Hypothalamus (tissue), 51 donors: ENCODE measurements around the gene CTNNA1.

Source experiments
- DNase-seq, 51 donors: peaks; one replicate each; lab custom pipeline; 2025; lab: John Stamatoyannopoulos, UW

Gene CTNNA1

DNA sequence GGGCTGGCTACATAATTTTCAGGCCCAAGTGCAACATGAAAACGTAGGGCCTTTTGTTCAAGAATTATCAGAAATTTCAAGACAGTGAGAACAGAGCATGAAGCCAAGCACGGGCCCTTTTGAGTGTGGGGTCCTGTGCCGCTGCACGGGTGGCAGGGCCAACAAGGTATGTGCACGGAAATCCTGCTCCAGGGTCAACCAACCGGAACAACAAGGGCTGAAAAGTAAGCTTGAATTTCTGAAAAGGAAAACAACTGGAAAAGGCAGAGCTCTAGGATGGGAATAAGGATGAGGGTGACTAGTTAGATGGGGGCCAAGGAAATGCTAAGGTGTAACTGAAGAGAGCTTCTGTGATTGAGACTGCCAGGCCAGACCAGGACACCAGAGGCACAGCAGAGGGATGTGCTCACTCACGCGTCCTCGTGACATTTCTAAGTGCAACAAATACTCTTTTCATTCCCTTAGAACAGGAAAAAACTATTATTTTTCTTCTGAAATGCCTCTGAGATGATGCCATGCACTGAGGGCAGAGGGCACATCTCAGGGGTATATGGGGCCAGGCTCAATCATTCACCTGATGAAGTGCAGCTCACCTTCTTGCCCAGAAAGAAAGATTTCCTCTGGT lies 202.6 kb downstream of the CTNNA1 start:
- DNase-seq: peak in 1 of 51 donors; percentile 32

DNA sequence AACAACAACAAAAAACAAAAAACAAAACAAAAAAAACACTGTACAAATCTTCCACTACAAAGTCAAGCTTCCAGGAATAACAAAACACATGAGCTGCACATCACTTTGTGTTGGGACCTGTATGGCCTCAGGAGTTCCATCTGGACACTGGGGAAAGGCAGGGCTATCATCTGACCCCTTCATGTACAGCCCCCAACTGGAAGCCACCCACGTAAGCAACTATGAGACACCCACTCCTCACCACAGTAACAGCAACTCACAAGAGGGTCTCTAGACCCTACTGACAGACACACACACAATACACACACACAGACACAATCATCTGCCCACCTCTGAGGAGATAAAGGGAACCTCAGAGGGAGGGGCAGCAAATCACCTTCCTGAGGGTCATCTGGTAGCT lies 203.6 kb downstream of the CTNNA1 start:
- DNase-seq: no peak

GRCh38 chr5:138960145-138960692 lies 207.0 kb downstream of the CTNNA1 start:
- no peak for DNase-seq

DNA sequence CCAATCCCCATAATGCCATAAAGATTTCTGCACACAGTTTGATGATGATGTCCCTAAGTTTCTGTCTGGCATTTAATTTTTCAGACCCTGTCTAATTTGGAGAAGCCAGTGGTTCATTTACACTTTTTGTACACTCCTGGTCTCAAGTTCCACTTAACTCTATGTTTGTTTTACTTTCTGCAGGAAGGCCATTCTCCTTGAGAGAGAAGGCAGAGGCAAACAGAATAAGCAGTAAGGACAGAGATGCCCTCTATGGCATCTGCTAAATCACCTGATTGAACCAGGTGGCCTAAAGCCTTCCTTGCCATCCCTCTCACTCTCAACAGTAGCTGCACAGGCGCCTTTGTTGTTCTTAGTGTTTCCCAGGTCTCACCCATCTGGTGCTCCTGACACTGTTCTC lies 208.0 kb downstream of the CTNNA1 start:
- no peak for DNase-seq

- no peak for DNase-seq
Observed at GRCh38 chr5:138961729-138962128, 208.5 kb downstream of the CTNNA1 start.

GRCh38 chr5:138962614-138963370 lies 209.6 kb downstream of the CTNNA1 start:
- peak in 1 of 51 donors; percentile 11 for DNase-seq

GRCh38 chr5:138963763-138964371 lies 210.6 kb downstream of the CTNNA1 start:
- no peak for DNase-seq

DNA sequence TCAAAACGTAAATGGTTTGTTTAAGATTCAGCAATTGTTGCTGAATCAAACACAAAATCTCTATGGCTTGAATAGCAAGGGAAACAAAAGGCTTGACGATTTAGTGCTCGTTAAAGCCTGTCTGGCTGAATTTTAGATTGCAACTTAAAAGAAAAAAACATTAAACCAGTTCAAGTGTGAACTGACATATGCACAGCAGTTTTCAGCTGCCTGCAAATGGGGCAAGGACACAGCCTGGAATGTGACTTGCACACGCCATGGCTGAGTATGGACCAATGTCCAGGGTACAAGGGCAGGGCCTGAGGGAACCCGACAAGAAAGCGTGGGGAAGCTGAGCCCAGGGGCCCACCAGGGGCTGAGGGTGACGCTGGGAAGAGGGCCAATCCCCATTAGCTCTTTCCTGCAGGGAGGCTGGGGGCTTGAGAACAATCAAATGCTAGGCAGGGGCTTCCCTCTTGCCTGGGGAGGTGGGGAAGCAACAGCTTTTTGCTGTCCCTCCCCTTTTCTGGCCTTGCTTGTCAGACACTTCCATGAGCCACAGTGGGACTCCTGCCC lies 211.5 kb downstream of the CTNNA1 start:
- DNase-seq: no peak

DNA sequence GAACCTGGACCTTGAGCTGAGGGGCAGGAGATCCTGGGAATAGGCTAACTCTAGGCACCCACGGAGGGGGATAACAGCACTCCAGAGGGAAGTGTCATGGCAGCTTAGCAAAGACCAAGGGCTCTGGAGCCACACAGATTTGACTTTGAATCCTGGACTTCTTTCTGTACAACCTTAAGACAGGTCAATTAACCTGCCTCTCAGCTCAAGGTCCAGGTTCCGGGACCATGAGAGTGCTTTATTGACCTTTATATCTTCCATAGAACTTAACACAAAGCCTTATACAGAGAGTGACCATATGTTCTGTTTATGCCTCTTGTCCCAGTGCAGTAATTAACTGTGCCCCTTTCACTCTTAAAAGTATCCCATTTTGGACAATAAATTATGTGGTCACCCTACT lies 212.4 kb downstream of the CTNNA1 start:
- DNase-seq: no peak

DNA sequence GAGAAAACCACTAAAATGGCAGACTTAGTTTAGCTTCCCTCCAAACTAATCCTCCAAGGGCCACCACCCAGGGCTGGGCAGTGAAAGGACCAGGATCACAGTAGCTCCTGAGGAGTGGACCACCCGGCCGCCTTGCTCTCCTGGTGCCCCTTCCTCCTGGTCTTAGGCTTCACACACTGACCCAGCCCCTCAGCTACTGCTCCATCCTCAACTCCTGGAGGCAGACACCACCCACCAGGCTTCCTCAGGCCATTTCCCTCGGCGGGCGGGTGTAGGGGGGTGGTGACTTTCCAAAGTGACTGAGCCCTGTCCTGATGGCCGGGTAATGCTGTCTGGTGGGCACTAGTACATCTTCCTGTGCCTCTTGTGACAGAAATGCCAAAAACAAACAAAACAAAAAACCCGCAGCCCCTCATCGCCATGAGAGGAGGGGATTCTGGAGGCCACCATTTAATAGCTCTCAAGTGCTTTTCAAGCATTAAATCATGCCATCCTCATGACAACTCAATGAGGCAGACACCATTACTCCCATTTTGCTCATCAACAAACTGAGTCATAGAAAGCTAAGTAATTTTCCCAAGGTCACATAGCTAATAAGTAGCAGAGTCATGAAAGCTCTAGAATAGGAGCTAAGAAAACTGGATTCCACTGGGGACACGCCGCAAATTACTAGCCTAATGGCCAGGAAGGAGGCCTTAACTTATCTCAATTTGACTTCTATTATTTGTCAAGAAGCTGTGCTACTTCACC lies 213.2 kb downstream of the CTNNA1 start:
- DNase-seq: no peak

DNA sequence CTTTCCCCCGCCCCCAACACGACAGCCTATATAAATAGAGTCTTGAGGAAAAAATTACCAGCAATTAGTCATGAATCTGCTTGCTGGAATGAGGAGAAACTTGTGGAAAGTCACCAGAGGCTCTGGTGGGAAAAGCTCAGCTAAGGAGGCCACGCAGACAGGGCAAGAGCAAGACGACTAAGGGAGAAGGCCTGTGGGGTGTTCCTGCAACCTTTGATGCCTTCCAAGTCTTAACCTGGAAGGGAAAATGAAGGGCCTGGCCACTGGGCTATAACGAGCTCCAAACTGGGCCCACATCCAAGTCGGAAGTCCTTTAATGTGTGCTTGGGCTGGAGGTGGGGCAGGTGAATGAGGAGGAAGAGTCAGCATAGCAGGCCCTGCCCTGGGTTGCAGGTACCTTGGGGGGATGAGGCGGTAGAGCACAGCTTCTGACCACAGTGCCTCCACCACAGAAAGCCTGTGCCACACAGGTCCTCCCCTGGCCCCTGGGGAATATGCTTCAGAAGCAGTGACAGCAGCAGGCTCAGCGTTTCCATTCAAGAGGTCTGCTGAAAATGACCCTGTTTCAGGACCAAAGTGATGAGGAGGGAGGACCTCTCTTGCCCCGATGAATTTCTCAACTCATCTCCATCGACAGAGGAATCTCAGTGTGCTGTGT lies 214.7 kb downstream of the CTNNA1 start:
- DNase-seq: no peak

- DNase-seq: peak in 8 of 51 donors; percentile 21 to 54 (median 31)
Observed at GRCh38 chr5:138968601-138969000, 215.4 kb downstream of the CTNNA1 start.

- no peak for DNase-seq
Observed at GRCh38 chr5:138969323-138970002, 216.2 kb downstream of the CTNNA1 start.

- no peak for DNase-seq
Observed at GRCh38 chr5:138972230-138972629, 219.0 kb downstream of the CTNNA1 start.

- DNase-seq: no peak
Observed at GRCh38 chr5:138972836-138973235, 219.6 kb downstream of the CTNNA1 start.

GRCh38 chr5:138974227-138975063 lies 221.2 kb downstream of the CTNNA1 start:
- peak in 21 of 51 donors; percentile 15 to 75 (median 39) for DNase-seq

GRCh38 chr5:138975098-138975847 lies 222.0 kb downstream of the CTNNA1 start:
- peak in 17 of 51 donors; percentile 14 to 60 (median 33) for DNase-seq

GRCh38 chr5:138978080-138978479 lies 224.9 kb downstream of the CTNNA1 start:
- no peak for DNase-seq
